ENCODE results near the gene RETREG2. TPM values are rescaled to one million over a fixed set of nuclear protein-coding genes. Genes with fewer than 3 reads are reported as not detected.

RETREG2 gene
- total RNA-seq, 1 donor from 2014 or later, result 70.0 TPM

DNA sequence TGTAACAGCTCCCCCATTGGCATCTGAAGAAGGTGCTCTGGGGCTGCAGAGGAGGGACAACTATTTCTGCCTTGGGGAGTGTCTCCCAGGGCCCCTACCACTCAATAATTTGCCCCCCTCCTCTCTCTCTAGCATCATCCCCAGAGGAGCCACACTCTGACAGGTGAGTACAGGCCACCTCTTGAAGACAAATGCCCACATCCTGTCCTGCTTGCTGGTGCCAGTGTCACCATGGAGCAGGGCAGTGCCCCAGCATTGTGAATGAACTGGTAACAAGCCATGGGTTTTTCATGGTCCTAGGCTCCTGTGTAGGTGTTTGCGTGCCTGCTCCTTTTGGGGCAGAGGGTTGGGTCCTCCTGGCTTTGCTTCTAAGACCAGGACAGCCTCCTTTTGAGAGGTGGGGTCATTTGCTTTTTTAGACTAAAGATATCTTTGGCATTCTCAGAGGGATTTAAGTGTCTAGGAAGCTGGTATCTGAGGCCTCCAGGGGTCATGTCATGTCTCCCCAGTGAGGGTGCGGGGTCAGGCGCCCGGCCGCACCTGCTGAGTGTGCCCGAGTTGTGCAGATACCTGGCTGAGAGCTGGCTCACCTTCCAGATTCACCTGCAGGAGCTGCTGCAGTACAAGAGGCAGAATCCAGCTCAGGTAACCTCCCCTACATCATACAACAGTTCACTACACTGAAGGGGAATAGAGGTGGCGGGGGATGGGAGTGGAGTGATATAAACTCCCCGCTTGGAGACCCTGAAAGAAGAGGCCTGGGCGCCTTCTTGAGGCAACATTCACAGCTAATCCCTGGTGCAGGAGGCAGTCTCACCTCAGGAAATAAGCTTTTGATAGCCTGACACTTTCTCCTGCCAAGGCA is 1.8 kb downstream of the RETREG2 start:
- Mint-ChIP-seq H3K27ac (no peak overlapping the region), H3K4me3 (peak overlapping the region; percentile 78), H3K4me1 (peaks cover 22% of the 10 kb centered on the region), H3K36me3 (peaks cover 16% of the 10 kb centered on the region), H3K9me3 (no peaks in the 10 kb centered on the region), H3K27me3 (ENCODE audit: low read depth) (no peaks in the 10 kb centered on the region)
- DNase-seq (ENCODE audit: low spot score in 2 of 2, unreplicated experiment in 2 of 2), result no peak
- TF ChIP-seq, protein P1, sequence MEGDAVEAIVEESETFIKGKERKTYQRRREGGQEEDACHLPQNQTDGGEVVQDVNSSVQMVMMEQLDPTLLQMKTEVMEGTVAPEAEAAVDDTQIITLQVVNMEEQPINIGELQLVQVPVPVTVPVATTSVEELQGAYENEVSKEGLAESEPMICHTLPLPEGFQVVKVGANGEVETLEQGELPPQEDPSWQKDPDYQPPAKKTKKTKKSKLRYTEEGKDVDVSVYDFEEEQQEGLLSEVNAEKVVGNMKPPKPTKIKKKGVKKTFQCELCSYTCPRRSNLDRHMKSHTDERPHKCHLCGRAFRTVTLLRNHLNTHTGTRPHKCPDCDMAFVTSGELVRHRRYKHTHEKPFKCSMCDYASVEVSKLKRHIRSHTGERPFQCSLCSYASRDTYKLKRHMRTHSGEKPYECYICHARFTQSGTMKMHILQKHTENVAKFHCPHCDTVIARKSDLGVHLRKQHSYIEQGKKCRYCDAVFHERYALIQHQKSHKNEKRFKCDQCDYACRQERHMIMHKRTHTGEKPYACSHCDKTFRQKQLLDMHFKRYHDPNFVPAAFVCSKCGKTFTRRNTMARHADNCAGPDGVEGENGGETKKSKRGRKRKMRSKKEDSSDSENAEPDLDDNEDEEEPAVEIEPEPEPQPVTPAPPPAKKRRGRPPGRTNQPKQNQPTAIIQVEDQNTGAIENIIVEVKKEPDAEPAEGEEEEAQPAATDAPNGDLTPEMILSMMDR (IDR thresholded peaks at IDR 0.05; ENCODE audit: unreplicated experiment), result no peak

DNA sequence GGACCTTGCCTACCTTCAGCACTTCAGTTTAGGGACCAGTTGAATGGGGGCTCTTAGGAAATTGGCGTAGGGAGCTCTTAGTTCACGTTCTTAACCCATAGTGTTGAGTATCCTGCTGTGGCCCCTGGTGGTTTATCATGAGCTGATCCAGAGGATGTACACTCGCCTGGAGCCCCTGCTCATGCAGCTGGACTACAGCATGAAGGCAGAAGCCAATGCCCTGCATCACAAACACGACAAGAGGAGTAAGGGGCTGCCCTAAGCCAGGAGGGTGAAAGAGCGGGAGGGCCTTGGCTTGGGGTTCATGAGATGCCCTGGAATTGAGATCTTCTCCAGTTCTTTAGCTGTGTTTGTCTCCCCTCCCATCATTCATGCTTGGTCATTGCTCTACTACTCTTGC is 2.9 kb downstream of the RETREG2 start:
- no peaks in the 10 kb centered on the region for H3K27me3 Mint-ChIP-seq (ENCODE audit: low read depth)
- H3K9me3 Mint-ChIP-seq, result no peaks in the 10 kb centered on the region
- H3K4me1 Mint-ChIP-seq, result peaks cover 16% of the 10 kb centered on the region
- DNase-seq (ENCODE audit: low spot score in 2 of 2, unreplicated experiment in 2 of 2), result no peak
- peaks cover 21% of the 10 kb centered on the region for H3K36me3 Mint-ChIP-seq
- no peak overlapping the region for H3K4me3 Mint-ChIP-seq
- H3K27ac Mint-ChIP-seq, result no peak overlapping the region
- TF ChIP-seq, protein P1 (IDR thresholded peaks at IDR 0.05; ENCODE audit: unreplicated experiment), result no peak

DNA sequence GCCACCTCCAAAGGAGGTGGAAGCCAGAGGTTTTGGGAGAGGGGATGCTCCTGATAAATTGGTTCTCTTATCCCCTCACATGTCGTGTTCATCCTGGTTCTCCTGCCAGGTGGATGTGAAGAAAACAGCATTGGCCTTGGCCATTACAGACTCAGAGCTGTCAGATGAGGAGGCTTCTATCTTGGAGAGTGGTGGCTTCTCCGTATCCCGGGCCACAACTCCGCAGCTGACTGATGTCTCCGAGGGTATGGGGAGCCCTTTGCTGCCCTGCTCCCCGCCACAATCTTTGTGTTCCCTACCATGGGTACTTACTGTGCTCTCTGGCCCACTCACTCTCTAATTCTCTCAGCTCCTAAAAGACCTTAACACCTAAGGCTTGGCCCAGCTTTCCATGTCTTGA is 3.5 kb downstream of the RETREG2 start:
- Mint-ChIP-seq H3K36me3 (peaks cover 21% of the 10 kb centered on the region), H3K4me3 (no peak overlapping the region), H3K27me3 (ENCODE audit: low read depth) (no peaks in the 10 kb centered on the region), H3K27ac (no peak overlapping the region), H3K4me1 (peaks cover 13% of the 10 kb centered on the region), H3K9me3 (no peaks in the 10 kb centered on the region)
- no peak for DNase-seq (ENCODE audit: low spot score in 2 of 2, unreplicated experiment in 2 of 2)
- TF ChIP-seq, protein P1 (IDR thresholded peaks at IDR 0.05; ENCODE audit: unreplicated experiment), result no peak

GRCh38 chr2:219182331-219183150 is 4.5 kb downstream of the RETREG2 start:
- Mint-ChIP-seq H3K9me3 (no peaks in the 10 kb centered on the region), H3K4me3 (no peak overlapping the region), H3K36me3 (peaks cover 21% of the 10 kb centered on the region), H3K27ac (no peak overlapping the region), H3K27me3 (ENCODE audit: low read depth) (no peaks in the 10 kb centered on the region), H3K4me1 (peaks cover 8% of the 10 kb centered on the region)
- TF ChIP-seq, protein P1 (IDR thresholded peaks at IDR 0.05; ENCODE audit: unreplicated experiment), result no peak
- DNase-seq (ENCODE audit: low spot score in 2 of 2, unreplicated experiment in 2 of 2), result no peak

DNA sequence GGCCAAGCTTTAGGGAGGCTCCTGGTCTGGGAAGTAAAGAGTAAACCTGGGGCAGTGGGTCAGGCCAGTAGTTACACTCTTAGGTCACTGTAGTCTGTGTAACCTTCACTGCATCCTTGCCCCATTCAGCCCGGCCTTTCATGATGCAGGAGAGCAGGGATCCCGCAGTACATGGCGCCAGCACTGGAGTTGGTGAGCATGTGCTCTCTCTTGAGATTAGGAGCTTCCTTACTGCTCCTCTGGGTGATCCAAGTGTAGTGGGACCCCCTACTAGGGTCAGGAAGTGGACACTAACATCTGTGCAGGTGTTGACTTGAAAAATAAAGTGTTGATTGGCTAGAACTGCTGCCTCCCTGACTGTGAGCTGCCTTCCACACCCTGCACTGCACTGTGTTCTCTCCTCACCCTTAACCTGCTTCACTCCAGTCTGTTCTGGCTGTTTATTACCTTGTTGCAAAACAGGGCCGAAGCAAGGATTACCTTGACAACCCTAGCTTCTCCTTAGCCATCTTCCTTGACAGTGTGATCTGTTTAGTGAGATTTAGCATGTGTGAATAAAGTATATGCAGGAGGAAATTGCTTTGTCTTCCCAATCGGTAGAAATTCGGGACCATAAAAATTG is 5.2 kb downstream of the RETREG2 start:
- H3K36me3 Mint-ChIP-seq, result peaks cover 21% of the 10 kb centered on the region
- TF ChIP-seq, protein P1 (IDR thresholded peaks at IDR 0.05; ENCODE audit: unreplicated experiment), result no peak
- no peak for DNase-seq (ENCODE audit: low spot score in 2 of 2, unreplicated experiment in 2 of 2)
- H3K27ac Mint-ChIP-seq, result no peak overlapping the region
- H3K27me3 Mint-ChIP-seq (ENCODE audit: low read depth), result no peaks in the 10 kb centered on the region
- peaks cover 7% of the 10 kb centered on the region for H3K4me1 Mint-ChIP-seq
- no peak overlapping the region for H3K4me3 Mint-ChIP-seq
- H3K9me3 Mint-ChIP-seq, result no peaks in the 10 kb centered on the region
